CD4-positive, alpha-beta T cell treated with Interferon gamma for 1 hour (primary cell): Measurements from ENCODE around the gene FRMD1.

ENCODE experiments used
- DNase-seq: peaks from one replicate; pipeline ENCODE4 v3.0.0-alpha.2; 2020

FRMD1 gene

DNA sequence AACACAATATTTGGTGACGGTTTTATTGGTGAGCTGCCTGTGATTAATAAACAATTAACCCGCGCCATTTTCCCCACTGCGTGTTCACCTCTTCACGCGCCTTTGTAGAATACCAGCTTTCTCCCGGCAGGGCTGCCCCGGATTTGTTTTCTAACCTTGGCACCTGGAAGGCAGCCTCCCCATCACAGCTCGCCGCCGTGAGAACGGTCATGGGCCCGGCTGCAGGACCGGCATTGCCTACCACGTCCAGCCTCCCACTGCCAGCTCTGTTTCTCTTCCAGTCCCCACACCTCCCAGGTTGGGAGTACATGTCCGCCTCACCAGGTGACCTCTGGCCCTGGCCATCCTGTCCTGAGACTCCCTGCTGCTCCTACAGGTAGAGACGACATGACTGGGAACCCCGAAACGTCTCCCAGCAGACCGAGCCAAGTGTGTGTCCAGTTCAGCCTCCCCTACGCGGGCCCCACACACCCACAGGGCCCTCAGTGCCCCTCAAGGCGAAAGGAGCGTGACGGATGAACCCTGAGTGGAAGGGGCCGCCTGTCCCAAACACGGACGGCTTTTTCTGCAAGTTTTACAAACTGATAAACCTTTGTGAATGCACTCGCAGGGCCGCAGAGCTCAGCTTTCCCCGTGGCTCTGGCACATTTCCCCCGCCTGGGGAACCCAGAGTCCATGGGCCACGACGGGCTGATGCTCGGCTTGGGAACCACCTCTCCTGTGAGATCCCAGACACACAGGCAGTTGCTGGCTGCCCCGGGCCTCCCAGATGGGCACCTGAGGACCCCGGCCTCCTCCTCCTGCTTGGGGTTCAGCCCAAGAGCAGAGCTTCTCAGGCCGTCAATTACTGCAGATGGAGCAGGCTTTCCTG, 25.7 kb downstream of the FRMD1 start:
- no peak for DNase-seq

DNA sequence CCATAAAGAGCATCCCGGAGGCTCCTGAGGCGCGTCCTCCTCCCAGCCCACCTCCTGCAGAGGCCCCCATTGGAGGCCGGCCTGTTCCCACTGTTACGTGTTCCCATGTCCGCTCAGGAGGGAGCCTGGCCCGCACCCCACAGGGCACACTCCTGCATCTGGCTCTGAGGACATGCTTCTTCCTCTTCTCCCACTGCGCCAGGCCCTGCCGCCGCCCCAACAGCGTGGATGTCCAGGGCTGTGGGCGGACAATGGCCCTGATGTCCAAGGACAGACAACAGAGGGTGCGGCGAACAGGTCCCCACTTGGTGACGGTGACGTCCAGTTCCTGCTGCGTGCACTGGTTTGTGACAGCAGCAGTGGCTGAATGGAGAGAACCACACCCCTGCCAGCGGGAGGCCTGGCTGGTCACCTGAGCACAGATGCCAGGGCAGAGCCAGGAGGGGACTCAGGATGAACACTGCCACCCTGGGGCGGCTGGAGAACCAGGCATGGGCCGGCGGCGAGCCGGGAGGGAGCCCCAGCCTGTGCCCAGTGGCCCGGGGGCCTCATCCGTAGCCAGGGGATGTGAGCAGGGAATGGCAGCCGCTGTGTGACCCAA, 26.6 kb downstream of the FRMD1 start:
- DNase-seq = no peak

- no peak for DNase-seq
Measured at GRCh38 chr6:168051648-168052047, 27.4 kb downstream of the FRMD1 start.

DNA sequence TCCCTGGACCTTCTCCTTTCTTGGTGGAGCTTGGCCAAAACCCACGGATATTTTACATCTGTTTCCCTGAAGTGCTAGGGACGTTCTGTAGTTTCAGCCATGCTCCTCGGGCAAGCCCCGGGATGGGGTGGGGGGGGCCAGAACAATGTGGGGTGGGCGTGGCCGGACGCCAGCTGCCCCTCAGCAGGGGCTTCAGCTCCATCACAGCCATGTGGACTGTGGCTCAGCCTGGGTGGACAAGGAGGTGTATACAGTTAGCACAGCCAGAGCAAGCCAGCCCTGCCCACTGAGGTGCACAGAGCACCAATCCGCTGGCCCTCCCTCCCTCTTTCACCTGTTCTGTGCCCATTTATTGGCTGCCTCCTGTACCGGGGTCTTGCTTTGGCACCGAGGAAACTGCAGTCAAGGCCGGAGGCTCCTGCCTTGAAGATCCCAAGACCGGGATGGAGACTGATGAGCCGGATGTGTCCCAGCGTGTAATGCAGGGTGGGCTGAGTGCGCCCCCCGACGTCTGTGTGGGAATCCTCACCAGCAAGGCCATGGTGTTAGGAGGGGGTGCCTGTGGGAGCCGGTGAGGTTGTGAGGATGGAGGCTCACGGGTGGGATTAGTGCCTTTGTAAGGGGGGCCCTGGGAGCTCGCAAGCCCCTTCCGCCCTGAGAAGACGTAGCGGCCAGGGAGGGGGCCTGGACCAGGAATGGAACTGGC, 28.0 kb downstream of the FRMD1 start:
- no peak for DNase-seq

GRCh38 chr6:168050225-168050880, 28.7 kb downstream of the FRMD1 start:
- no peak for DNase-seq

GRCh38 chr6:168049706-168050224, 29.2 kb downstream of the FRMD1 start:
- no peak for DNase-seq

GRCh38 chr6:168049277-168049676, 29.7 kb downstream of the FRMD1 start:
- no peak for DNase-seq

DNA sequence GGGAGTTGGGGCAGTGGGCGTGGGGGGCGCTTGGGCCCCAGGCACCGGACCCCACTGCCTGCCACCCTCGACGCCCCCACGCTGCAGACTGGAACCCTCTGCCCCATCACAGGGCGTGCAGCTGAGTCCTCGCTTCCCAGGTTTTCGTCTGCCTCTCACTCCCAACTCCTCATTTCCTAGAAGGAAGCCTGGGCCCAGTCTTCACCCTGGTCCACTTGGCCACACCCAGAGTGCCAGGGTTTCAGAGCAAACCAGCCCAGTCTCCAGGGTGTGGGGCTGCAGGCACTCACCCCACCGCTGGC, 30.3 kb downstream of the FRMD1 start:
- DNase-seq = no peak

DNA sequence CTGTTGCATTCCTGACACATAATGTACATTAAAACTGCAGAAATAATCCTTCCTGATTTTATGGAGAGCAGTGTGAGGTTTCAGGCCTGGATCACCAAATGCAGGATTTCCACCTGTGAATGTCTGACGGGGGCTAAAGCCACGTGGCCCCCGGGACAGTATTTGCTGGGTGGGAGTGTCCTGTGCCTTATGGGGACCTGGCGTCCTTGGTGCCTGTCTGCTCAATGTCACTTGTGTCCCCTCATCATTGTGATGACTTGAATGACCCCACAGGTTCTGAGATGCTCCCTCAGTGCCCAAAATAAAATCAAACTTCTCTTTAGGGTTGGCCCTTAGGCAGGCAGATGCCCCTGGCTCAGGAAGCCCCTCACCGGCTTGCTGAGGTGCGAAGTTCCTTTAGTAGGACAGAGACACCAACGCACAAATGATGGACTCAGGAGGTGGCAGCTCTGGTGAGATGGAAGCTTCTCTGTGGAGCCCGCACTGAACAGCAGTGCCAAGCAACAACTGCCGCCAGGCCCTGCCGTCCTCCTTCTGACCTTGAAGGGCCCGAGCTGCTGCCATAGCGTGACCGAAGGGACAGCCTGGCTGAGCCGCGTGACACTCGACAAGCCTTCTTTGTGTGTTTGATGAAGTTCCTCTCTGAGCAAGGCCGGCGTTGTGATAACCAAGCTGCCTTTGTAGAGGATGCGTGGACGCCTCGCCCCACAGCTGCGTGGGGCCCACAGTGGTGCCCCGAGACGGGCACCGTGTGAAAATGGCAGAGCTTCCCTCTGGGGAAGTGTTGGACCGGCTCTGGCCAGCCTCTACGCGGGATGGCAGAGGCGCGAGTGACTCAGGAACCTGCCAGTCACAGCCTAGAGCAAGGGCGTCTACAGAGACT, 30.9 kb downstream of the FRMD1 start:
- no peak for DNase-seq

DNA sequence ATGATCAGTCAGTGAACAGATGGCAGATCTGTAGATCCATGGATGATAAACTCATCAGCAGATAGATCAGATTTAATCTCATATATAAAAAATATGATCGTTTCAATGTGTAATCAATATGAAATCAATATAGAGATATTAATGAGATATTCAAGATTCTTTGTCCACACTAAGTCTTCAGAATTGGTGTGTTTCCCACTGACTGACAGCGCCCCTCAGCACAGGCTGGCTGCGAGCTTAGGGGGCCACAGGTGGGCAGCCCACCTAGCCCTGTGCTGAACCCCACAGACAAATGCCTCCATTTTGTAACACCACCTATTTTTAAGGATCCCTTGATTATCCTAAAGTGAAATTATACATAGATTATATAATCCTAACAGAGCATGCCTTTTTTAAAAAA, 32.3 kb downstream of the FRMD1 start:
- no peak for DNase-seq

DNA sequence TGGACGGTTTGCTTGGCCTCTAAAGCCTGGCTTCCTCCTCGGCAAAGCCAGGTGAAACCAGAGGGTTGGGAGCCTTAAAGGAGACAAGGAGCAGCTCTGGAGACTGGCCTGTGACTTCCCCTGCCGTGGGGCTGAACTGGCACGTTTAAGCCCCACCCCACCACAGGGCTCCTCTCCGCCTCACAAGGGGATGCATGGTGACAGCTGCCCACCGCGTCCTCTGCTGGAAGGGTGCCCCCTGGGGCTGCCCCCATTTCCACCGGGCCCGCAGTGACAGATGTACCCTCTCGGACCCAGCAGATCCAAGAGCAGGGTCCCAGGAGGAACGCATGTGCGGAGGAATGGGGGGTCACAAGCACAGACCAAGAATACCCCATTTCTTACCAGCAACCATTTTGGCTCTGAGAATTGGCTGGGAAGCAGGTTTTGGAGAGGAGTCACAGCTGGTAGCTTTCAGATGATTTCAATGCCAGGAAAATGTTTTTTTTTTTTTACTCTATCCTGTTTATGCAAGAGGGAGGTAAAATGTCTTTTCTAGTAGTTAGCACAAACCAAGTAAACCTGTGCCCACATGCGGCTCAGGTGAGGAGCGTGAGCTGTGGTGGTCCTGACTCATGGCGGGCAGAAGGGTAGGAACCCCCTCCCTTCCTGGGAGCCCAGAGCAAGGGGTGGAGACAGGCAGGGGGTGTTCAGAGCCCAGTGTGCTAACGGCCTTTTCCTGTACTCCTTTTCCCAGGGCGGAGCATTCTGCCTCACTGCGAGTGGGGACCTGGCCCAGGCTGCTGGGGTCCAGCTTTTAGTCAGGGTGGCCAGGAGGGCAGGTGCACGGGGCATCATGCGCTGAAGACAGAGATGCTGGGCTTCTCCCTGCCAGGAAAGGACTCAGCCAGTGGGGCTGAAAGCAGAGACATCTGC, 33.0 kb downstream of the FRMD1 start:
- DNase-seq = no peak

GRCh38 chr6:168045141-168045691, 33.8 kb downstream of the FRMD1 start:
- DNase-seq = no peak

DNA sequence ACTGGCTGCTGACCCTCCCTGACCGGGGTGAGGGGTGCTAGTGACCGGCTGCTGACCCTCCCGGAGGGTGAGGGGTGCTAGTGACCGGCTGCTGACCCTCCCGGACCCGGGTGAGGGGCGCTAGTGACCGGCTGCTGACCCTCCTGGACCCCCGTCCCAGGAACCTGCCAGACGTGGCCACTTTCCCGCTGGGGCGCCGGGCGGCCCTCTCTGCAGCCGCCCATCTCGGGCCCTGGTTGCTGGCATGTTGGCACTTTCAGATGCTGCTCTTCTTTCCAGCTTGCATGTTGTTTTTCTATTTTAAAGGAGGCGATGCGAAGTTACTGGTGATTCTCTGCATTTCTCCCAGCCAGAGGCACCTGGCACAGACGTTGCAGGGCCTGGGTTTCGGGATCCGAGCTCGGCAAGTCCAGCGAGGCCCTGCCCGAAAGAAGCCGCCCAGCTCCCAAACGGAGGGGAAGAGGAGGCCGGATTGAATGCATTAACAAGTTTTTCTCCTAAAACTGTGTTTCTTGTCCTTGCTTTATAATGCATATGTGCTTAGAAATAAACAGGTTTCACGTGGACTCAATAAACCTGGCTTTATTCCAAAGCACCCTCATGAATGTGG, 34.4 kb downstream of the FRMD1 start:
- DNase-seq = no peak

- no peak for DNase-seq
Measured at GRCh38 chr6:168043848-168044415, 35.1 kb downstream of the FRMD1 start.

DNA sequence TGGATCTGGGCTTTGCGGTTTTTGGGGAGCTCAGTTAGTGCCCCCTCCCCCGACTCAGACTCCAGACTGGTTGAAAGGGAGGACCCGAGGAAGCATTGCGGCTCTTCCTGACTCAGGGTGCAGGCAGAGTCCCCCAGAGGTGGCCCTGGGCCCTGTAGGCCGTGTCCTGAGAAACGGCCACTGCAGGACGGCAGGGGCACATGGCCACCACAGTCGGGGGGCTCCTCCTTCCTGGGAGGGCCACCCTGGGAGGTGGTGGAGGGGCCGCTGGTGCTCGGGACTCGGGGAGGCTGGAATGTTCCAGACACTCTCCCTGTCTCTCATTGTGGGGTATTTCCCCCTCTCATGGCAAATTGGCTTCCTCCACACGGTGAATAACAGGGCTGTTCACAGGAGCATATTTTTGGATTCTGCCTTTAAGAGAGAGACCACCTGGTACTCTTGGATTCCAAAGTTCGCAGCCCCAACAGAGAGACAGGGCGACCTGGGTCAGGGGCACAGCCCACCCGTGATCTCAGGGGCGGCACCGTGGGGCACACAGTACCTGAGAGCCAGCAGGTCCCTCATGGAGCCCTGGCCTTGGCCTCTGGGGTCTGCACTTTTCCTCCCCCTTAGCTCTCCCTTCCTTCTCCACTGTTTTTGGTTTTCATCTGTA, 35.7 kb downstream of the FRMD1 start:
- DNase-seq = no peak

DNA sequence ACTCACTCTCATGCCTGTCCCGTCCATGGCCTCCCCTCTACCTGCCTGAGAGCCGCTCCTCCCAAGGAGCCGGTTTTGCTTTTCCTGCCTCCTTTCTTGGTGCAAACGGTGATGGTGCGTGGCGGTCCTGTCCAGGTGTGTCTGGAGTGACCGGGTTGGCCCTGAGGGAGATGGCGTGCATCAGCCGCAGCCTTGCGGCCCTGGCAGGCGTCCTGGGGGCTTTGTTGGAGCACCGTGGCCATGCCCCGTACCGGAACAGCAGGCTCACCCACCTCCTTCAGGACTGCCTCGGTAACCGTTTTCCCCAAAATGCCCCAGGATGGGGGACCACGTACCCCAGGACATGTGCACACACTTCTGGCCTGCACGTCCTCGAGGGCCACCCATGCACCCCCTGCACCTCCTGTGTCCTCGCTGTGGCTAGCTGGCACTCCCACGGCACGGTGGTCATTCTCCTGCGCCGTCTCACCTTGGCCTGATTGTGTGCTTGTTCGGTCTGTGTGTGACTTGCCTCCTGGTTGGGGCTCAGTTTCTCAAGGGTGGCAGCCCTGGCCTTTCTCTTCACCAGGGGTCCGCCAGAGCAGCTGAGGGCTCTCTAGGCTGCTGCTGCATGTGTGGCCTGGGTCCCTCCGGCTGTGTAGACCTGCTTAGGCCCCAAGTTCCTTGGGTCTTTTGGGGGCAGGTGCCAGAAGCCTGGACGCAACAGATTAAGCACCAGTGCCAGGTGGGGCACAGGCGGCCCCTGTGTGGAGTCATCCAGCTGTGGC, 36.4 kb downstream of the FRMD1 start:
- no peak for DNase-seq

DNA sequence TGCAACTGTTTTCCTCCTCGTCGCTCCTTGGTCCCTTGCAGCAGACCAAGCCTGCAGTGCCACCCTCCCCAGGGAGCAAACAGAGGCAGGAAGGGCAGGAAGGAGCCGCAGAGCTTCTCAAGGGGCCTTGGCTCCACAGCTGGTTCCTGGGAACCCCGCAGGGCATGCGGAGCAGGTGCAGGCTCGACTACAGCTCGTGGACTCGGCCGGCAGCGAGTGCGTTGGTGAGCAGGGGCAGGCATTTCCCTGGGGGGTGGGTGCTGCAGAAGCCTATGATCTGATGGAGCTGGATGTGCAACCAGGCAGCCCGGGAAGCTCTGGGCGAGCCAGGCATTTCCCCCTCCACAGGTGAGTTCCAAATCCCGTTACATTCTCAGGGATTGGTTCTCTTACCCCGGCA, 37.1 kb downstream of the FRMD1 start:
- no peak for DNase-seq

DNA sequence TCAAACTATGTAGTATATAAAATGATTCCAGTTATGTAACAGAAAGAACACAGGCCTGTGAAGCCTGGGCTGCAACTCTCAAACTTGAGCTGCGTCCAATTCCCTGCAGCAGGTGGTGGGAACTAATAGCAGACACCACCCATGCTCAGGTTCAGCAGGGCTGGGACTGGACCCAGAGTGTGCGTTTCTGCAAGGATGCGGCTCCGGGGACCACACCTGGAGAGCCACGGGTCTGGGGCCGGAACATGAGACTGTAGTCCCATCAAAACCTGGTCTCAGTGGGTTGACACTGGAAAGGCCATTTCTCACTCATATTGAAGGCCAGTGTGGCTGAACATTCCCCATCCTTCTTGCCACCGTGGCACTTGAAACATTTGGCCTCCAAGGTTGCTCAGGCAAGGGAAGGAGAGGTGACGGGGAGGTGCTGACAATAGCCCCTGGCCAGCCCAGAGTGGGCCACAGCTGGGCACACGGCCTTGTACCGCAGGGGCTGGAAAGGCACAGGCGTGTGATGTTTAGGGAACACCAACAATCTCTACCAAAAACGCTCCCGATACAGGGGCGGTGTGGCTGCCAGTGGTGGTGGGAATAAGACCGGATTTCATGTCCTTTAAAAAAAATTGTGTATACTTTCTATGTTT, 38.0 kb downstream of the FRMD1 start:
- no peak for DNase-seq
